HepG2 (cell line): Measurements from ENCODE around the gene DNAJC30. TPM values are rescaled to one million over a fixed set of nuclear protein-coding genes. Genes with fewer than 3 reads are reported as not detected.

Source experiments
- ARNTL ChIP-seq: sonication (generic); formaldehyde crosslinking; IDR thresholded peaks from 2 replicates; pipeline ENCODE4 v1.4.0; 2020; ENCODE audit warnings: mild to moderate bottlenecking, missing genetic modification reagents
- BATF2 ChIP-seq: sonication (generic); formaldehyde crosslinking; IDR thresholded peaks from 2 replicates; pipeline ENCODE4 v1.8.0; 2022; ENCODE audit warnings: mild to moderate bottlenecking, missing genetic modification reagents, moderate library complexity
- BRF2 ChIP-seq: sonication (generic); formaldehyde crosslinking; IDR thresholded peaks from 2 replicates; pipeline ENCODE4 v1.8.1; 2022; ENCODE audit warnings: mild to moderate bottlenecking, missing genetic modification reagents
- GLI4 ChIP-seq: sonication (generic); formaldehyde crosslinking; IDR thresholded peaks from 2 replicates; pipeline ENCODE4 v1.5.1; 2020; ENCODE audit warnings: missing genetic modification reagents, mild to moderate bottlenecking, moderate library complexity, borderline replicate concordance
- HDAC1 ChIP-seq: sonication (generic); formaldehyde crosslinking; IDR thresholded peaks from 2 replicates; pipeline ENCODE4 v1.5.1; 2020; ENCODE audit warnings: mild to moderate bottlenecking, missing genetic modification reagents
- HHEX ChIP-seq: IDR thresholded peaks from 2 replicates; pipeline ENCODE4 v1.6.1; 2016; ENCODE audit warnings: control low read depth
- ZBTB21 ChIP-seq: sonication (generic); formaldehyde crosslinking; IDR thresholded peaks from 2 replicates; pipeline ENCODE4 v1.4.0; 2020; ENCODE audit warnings: missing genetic modification reagents
- ZBTB39 ChIP-seq: sonication (generic); formaldehyde crosslinking; IDR thresholded peaks from 2 replicates; pipeline ENCODE4 v1.5.0; 2020; ENCODE audit warnings: missing genetic modification reagents
- ZFP91 ChIP-seq: sonication (generic); formaldehyde crosslinking; IDR thresholded peaks from 2 replicates; pipeline ENCODE4 v1.9.0; 2022; ENCODE audit warnings: missing genetic modification reagents, mild to moderate bottlenecking, borderline replicate concordance
- ZNF318 ChIP-seq: sonication (generic); formaldehyde crosslinking; IDR thresholded peaks from 2 replicates; pipeline ENCODE4 v1.4.0; 2020; ENCODE audit warnings: mild to moderate bottlenecking, missing genetic modification reagents
- ZNF891 ChIP-seq: sonication (generic); formaldehyde crosslinking; IDR thresholded peaks from 2 replicates; pipeline ENCODE4 v1.5.0; 2020; ENCODE audit warnings: mild to moderate bottlenecking, missing genetic modification reagents
- polyA plus RNA-seq, 8 experiments: library from polyadenylated mRNA; depleted of rRNA in 3 of 8; stranded (reverse) in 7 of 8; unstranded in 1 of 8; fragments of >200 nt; fragmentation: Illumina TruSeq in 4 of 8; extraction: Trizol in 4 of 8; gene quantifications; 2 replicates each; pipeline versions ENCODE4 v1.2.1 to v1.2.3, GENCODE V29; 2011 to 2016; ENCODE audit warnings: low read depth in 4 of 8, missing spikeins in 1 of 8, mixed read lengths in 1 of 8; ENCODE audit not compliant: insufficient read depth in 1 of 8
- total RNA-seq, 5 experiments: library from RNA; depleted of rRNA; stranded (reverse); fragments of >200 nt; fragmentation: Illumina TruSeq; extraction: Trizol; gene quantifications; 2 replicates each; pipeline ENCODE4 v1.2.3, GENCODE V29; 2016; ENCODE audit warnings: low read depth in 1 of 5

The DNAJC30 gene
- total and polyA plus RNA-seq, 2 of the 13 experiments (the other 11 are each of a cell fraction or from before 2014, with no cell fraction given): 3.3 to 3.8 TPM

GRCh38 chr7:73683056-73683787, at the start of gene DNAJC30, which contains the start of gene BUD23 (continued):
- TF ChIP-seq ZNF318 (CRISPR knock-in tag) (no peak), GLI4 (CRISPR knock-in tag) (0 out of 2 replicates have a peak, but pooled peaks have one; percentile 19), ARNTL (CRISPR knock-in tag) (no peak), ZFP91 (CRISPR knock-in tag) (peak; percentile 76; the same call in 1 of the 2 replicates), ZBTB21 (CRISPR knock-in tag) (0 out of 2 replicates have a peak, but pooled peaks have one; percentile 2), BRF2 (CRISPR knock-in tag) (0 out of 2 replicates have a peak, but pooled peaks have one; percentile 59), HDAC1 (CRISPR knock-in tag) (peak; percentile 81), ZBTB39 (CRISPR knock-in tag) (no peak), BATF2 (CRISPR knock-in tag) (peak; percentile 69; the same call in 1 of the 2 replicates), ZNF891 (peak; percentile 43; the same call in 1 of the 2 replicates), HHEX (CRISPR knock-in tag) (0 out of 2 replicates have a peak, but pooled peaks have one; percentile 31)
